Right atrium auricular region (tissue), 2 donors: ENCODE data around the gene SPATA13. TPM values are rescaled to one million over a fixed set of nuclear protein-coding genes. Genes with fewer than 3 reads are reported as not detected.
A peak's percentile ranks its signal among the peaks of the same experiment; 100 is the strongest.

Experiments used
- DNase-seq: peaks from one replicate; pipeline ENCODE4 v3.0.0-alpha.2; 2019; ENCODE audit warnings: low spot score
- H3K27ac ChIP-seq, 2 donors: fragments of 200-600 bp; sonication (generic); 1 replicate in 1 of 2; 2 replicates in 1 of 2; pipeline ENCODE4 v1.5.1; 2016 to 2019
- H3K27me3 ChIP-seq, 2 donors: fragments of 200-600 bp; sonication (generic); one replicate each; pipeline versions ENCODE4 v1.5.1 to v1.6.0; 2017 to 2019
- H3K36me3 ChIP-seq: fragments of 200-600 bp; sonication (generic); one replicate; pipeline ENCODE4 v1.5.1; 2016
- H3K4me1 ChIP-seq, 2 donors: fragments of 200-600 bp; sonication (generic); one replicate each; pipeline versions ENCODE4 v1.5.1 to v1.6.0; 2017 to 2019
- H3K4me3 ChIP-seq, 2 donors: fragments of 200-600 bp; sonication (generic); 1 replicate in 1 of 2; 2 replicates in 1 of 2; pipeline ENCODE4 v1.5.1; 2017 to 2019; ENCODE audit warnings: mild to moderate bottlenecking in 1 of 2, moderate library complexity in 1 of 2
- H3K9me3 ChIP-seq, 2 donors: fragments of 200-600 bp; sonication (generic); one replicate each; pipeline ENCODE4 v1.5.1; 2019
- total RNA-seq, 2 donors: library from RNA; depleted of rRNA; stranded (reverse); fragments of >200 nt; gene quantifications; one replicate each; pipeline ENCODE4 v1.1.0, GENCODE V29; 2016
- TF ChIP-seq, protein P1 (sequence below), 2 donors: fragments of 200-600 bp; sonication (generic); IDR thresholded peaks; one replicate each; pipeline ENCODE4 v1.5.1; 2019; ENCODE audit warnings: antibody characterized with exemption in 2 of 2

The SPATA13 gene
- total RNA-seq, 2 donors from 2014 or later: 10.0 to 14.1 TPM

DNA sequence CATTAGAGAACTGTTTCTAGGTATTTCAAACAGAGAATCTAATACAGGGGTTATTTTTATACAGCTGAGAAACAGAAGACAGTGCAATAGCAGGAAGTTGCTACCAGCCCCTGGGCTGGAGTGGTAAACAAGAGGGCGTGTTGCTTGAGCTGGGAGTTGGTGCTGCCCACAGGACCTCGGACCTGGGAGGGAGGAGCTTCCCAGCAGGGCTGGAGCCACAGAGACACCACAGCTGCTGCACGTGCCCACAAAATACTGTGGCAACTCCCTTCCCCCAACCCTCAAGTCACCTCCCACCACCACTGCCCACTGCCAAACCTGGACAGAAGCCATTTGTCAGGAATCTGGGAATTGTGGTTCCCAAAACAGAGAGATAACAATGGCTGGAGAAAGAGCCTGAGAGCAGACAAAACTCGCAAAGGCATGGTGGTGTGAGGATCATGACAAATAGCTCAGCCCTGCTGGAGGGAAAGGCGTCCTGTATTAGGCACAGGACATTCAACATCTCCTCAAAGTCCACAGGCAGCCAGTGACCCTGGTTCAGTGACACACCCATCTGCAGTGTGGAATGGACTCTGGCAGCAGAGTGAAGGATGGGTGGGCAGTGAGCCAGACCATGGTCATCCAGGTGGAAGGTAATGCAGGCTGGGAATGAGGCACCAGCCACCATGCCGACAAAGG lies 57.2 kb downstream of the SPATA13 start:
- no peak for DNase-seq
- peaks cover under 1% of the 10 kb centered on the region for H3K36me3 ChIP-seq
- H3K27me3 ChIP-seq: no peaks in the 10 kb centered on the region
- no peaks in the 10 kb centered on the region for H3K9me3 ChIP-seq
- no peak overlapping the region for H3K4me3 ChIP-seq
- H3K4me1 ChIP-seq: peaks cover 0 to 34% of the 10 kb centered on the region in 2 donors
- TF ChIP-seq, protein P1, sequence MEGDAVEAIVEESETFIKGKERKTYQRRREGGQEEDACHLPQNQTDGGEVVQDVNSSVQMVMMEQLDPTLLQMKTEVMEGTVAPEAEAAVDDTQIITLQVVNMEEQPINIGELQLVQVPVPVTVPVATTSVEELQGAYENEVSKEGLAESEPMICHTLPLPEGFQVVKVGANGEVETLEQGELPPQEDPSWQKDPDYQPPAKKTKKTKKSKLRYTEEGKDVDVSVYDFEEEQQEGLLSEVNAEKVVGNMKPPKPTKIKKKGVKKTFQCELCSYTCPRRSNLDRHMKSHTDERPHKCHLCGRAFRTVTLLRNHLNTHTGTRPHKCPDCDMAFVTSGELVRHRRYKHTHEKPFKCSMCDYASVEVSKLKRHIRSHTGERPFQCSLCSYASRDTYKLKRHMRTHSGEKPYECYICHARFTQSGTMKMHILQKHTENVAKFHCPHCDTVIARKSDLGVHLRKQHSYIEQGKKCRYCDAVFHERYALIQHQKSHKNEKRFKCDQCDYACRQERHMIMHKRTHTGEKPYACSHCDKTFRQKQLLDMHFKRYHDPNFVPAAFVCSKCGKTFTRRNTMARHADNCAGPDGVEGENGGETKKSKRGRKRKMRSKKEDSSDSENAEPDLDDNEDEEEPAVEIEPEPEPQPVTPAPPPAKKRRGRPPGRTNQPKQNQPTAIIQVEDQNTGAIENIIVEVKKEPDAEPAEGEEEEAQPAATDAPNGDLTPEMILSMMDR (IDR thresholded peaks at IDR 0.05): no peak
- H3K27ac ChIP-seq: peak overlapping the region; percentile 28 to 45

- H3K4me1 ChIP-seq: peaks cover 0 to 34% of the 10 kb centered on the region in 2 donors
- H3K27me3 ChIP-seq: no peaks in the 10 kb centered on the region
- DNase-seq: no peak
- no peak overlapping the region for H3K4me3 ChIP-seq
- no peaks in the 10 kb centered on the region for H3K9me3 ChIP-seq
- peaks cover 6% of the 10 kb centered on the region for H3K36me3 ChIP-seq
- peak overlapping the region in 1 of 2 donors; percentile 45 for H3K27ac ChIP-seq
- TF ChIP-seq, protein P1 (IDR thresholded peaks at IDR 0.05): no peak
Observed at GRCh38 chr13:24218338-24218737, 57.8 kb downstream of the SPATA13 start.

DNA sequence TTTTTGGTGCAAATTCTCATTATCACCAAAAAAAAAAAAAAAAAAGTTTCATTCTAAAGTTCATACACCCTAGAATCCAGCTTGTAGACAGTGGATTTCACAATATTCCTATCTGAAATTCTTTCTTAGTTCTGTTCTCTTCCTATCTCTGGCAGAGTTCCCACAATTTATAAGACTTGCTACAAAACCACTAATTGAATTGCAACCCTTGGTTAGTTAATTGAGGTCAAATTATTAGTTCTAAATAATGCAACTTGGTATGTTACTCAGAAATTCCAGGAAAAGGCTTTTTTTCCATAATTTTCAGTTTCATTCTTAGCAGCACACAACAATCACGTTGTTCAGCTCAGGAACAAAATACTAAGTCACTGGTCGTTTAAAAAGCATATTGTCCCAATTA lies 58.5 kb downstream of the SPATA13 start:
- TF ChIP-seq, protein P1 (IDR thresholded peaks at IDR 0.05): no peak
- Histone ChIP-seq H3K27me3 (no peaks in the 10 kb centered on the region), H3K36me3 (peaks cover 9% of the 10 kb centered on the region), H3K4me1 (peaks cover 0 to 37% of the 10 kb centered on the region in 2 donors), H3K9me3 (no peaks in the 10 kb centered on the region), H3K4me3 (no peak overlapping the region), H3K27ac (peak overlapping the region in 1 of 2 donors; percentile 19)
- DNase-seq: no peak

GRCh38 chr13:24220086-24220703 lies 59.7 kb downstream of the SPATA13 start:
- TF ChIP-seq, protein P1 (IDR thresholded peaks at IDR 0.05): peak; percentile 55 to 76
- DNase-seq: no peak
- peaks cover 0 to 37% of the 10 kb centered on the region in 2 donors for H3K4me1 ChIP-seq

DNA sequence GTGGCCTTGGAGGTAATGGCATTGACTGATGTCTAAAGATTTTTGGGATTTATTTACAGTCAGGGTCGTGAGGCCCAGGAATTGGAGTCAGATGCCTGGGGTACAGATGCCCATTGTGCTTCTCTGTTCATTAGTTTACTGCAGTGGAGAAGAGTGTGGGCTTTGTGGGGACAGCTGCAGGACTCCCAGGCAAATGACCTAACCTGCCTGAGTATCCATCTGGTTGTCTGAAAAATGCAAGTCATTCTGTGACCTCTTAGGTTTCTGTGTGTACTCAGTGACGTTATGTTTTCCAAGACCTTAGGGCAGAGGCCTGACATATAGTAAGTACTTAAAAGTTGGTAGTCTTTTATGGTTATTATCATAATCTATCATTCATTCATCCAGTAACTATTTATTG lies 60.5 kb downstream of the SPATA13 start:
- TF ChIP-seq, protein P1 (IDR thresholded peaks at IDR 0.05): no peak
- no peaks in the 10 kb centered on the region for H3K9me3 ChIP-seq
- no peak overlapping the region for H3K4me3 ChIP-seq
- no peak overlapping the region for H3K27ac ChIP-seq
- peaks cover 0 to 29% of the 10 kb centered on the region in 2 donors for H3K4me1 ChIP-seq
- H3K27me3 ChIP-seq: no peaks in the 10 kb centered on the region
- H3K36me3 ChIP-seq: peaks cover 9% of the 10 kb centered on the region
- no peak for DNase-seq

More at GRCh38 chr13:24220086-24220703, 59.7 kb downstream of the SPATA13 start:
- Histone ChIP-seq H3K36me3 (peaks cover 9% of the 10 kb centered on the region), H3K4me3 (no peak overlapping the region), H3K27ac (no peak overlapping the region), H3K27me3 (no peaks in the 10 kb centered on the region), H3K9me3 (no peaks in the 10 kb centered on the region)
